Pancreas (tissue), 10 donors: ENCODE data around the gene PDE4B. TPM values are rescaled to one million over a fixed set of nuclear protein-coding genes. Genes with fewer than 3 reads are reported as not detected.
A peak's percentile ranks its signal among the peaks of the same experiment; 100 is the strongest.

Source experiments
- ATAC-seq, 4 donors: fragments of 200-7000 bp; cut with Tn5 transposase; one replicate each; pipeline versions ENCODE4 v1.8.0 to v1.9.1; 2020; ENCODE audit warnings: mild to moderate bottlenecking in 4 of 4, moderate library complexity in 4 of 4
- DNase-seq, 6 donors: peaks; one replicate each; pipeline ENCODE4 v3.0.0-alpha.2; 2020
- FAIRE-seq: peaks from 2 replicates; lab custom pipeline; 2012; peaks lifted over from hg19 to GRCh38; lab: Jason Lieb, UNC
- H3K27ac ChIP-seq, 4 donors: fragments of 200-600 bp; sonication (generic); 1 replicate in 3 of 4; 2 replicates in 1 of 4; pipeline versions ENCODE4 v1.5.0 to v1.8.0; 2020
- H3K27me3 ChIP-seq, 4 donors: fragments of 200-600 bp; one replicate each; pipeline ENCODE4 v1.8.0; 2021
- H3K36me3 ChIP-seq, 3 donors: fragments of 200-600 bp; sonication (generic) in 1 of 3; one replicate each; pipeline versions ENCODE4 v1.5.0 to v1.8.0; 2020 to 2021
- H3K4me1 ChIP-seq, 3 donors: fragments of 200-600 bp; one replicate each; pipeline ENCODE4 v1.8.0; 2021
- H3K4me3 ChIP-seq, 4 donors: fragments of 200-600 bp; sonication (generic) in 2 of 4; one replicate each; pipeline versions ENCODE4 v1.5.0 to v1.8.0; 2020 to 2021
- H3K9me3 ChIP-seq, 4 donors: fragments of 200-600 bp; one replicate each; pipeline ENCODE4 v1.8.0; 2021
- CTCF ChIP-seq, 4 donors: fragments of 200-600 bp; sonication (generic) in 3 of 4; IDR thresholded peaks; one replicate each; pipeline versions ENCODE4 v1.5.0 to v1.8.0; 2021; ENCODE audit warnings: antibody characterized with exemption in 4 of 4
- WGBS, 2 donors: extraction: QIAGEN DNeasy Blood & Tissue Kit; methylation state at CpG; one replicate each; pipeline ENCODE4 v1.1.7; 2013; 5-methylcytosine and 5-hydroxymethylcytosine counted together
- intact Hi-C, 3 donors: fragments of 100-400 bp; cut with DNase I; formaldehyde crosslinking; loops; one replicate each; pipeline versions ENCODE4 v1.11.1 to v1.14.2; 2022
- polyA plus RNA-seq, 2 donors: library from polyadenylated mRNA; stranded (reverse); fragments of 200-250 nt; gene quantifications; one replicate each; pipeline ENCODE4 v1.2.3, GENCODE V29; 2013
- total RNA-seq, 6 donors: library from RNA; stranded (reverse); fragmentation: NEBNext Ultra II Directional in 4 of 6; extraction: Animal tissue kit (Norgen Biotek cat#: 25700) in 4 of 6; gene quantifications; one replicate each; pipeline versions ENCODE4 v1.2.1 to v1.2.4, GENCODE V29; 2021 to 2023
- donor health status: healthy with polysubstance abuse.
- donor health status: DM: no; HTN: no; CAD: no; lungs with moderate emphysema.
- donor health status: DM: no; HTN: no; CAD: no.
- donor health status: control.
- donor health status: control.
- donor health status: Bipolar disorder and iron deficiency.
- donor health status: DM: yes; HTN: yes; CAD: no.
- donor health status: DM: no; HTN: no; CAD: no.
- donor health status: DM: no; HTN: no; CAD: no.
- donor health status: DM: yes; HTN: yes; CAD: no.

The PDE4B gene
- total and polyA plus RNA-seq, 8 donors: 0.23 to 3.7 (median 0.92) TPM

- no peak for FAIRE-seq
- H3K27me3 ChIP-seq: no peaks in the 10 kb centered on the region
- intact Hi-C loops: no loop called here
- H3K4me3 ChIP-seq: no peak overlapping the region
- no peaks in the 10 kb centered on the region for H3K9me3 ChIP-seq
- ATAC-seq: no peak
- H3K4me1 ChIP-seq: no peaks in the 10 kb centered on the region
- no peak for DNase-seq
- no peak for TF ChIP-seq CTCF (IDR thresholded peaks at IDR 0.05)
- no peaks in the 10 kb centered on the region for H3K36me3 ChIP-seq
- H3K27ac ChIP-seq: no peak overlapping the region
These were observed 620.0 kb downstream of the PDE4B start for GRCh38 chr1:66412704-66413103.

DNA sequence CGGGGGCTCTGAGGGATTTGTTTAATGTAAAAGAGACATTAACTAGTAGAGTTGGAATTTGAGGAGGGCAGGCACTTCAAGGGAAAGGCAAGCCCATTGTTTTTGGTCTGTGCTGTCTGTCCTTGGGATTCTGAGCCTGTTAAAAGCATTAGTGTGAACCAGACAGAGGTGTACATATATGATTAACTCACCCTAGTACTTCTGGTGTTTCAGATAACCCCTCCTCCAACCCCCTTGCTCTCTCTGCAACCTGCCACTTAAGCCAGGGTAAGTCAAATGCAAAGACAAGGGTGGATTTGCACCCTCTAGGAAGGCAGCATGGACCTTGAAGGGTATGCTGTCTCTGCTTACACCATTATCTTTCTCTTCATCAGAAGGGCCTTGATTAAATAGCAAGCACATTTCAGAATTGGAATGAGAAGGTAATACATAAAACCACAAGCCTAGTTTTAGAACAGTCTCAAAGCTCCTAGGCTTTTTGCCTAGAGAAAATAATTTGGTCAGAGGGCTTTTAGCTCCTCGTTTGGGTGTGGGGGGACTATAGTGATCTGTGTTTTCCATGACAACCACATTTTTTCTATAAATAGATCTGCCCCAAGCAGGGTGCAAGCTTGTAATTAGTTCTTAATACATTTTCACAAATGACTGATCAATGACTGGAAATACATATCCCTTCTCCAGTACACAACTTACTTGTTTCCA lies 620.6 kb downstream of the PDE4B start:
- WGBS, 2 donors: 48 to 59% methylated on average over 2 of the region's 2 CpGs
- intact Hi-C loops: no loop called here
- ATAC-seq: no peak
- no peak for FAIRE-seq
- Histone ChIP-seq H3K4me3 (no peak overlapping the region), H3K27me3 (no peaks in the 10 kb centered on the region), H3K9me3 (no peaks in the 10 kb centered on the region), H3K4me1 (no peaks in the 10 kb centered on the region), H3K27ac (no peak overlapping the region), H3K36me3 (no peaks in the 10 kb centered on the region)
- TF ChIP-seq CTCF (IDR thresholded peaks at IDR 0.05): no peak
- no peak for DNase-seq

- FAIRE-seq (no peak), ATAC-seq (no peak), DNase-seq (no peak)
- Histone ChIP-seq H3K27ac (no peak overlapping the region), H3K36me3 (no peaks in the 10 kb centered on the region), H3K4me1 (no peaks in the 10 kb centered on the region), H3K9me3 (no peaks in the 10 kb centered on the region), H3K4me3 (no peak overlapping the region), H3K27me3 (no peaks in the 10 kb centered on the region)
- WGBS, 2 donors: 54 to 67% methylated on average over 3 of the region's 3 CpGs
- no peak for TF ChIP-seq CTCF (IDR thresholded peaks at IDR 0.05)
- intact Hi-C loops: no loop called here
These were observed 621.1 kb downstream of the PDE4B start for GRCh38 chr1:66413838-66414175.

DNA sequence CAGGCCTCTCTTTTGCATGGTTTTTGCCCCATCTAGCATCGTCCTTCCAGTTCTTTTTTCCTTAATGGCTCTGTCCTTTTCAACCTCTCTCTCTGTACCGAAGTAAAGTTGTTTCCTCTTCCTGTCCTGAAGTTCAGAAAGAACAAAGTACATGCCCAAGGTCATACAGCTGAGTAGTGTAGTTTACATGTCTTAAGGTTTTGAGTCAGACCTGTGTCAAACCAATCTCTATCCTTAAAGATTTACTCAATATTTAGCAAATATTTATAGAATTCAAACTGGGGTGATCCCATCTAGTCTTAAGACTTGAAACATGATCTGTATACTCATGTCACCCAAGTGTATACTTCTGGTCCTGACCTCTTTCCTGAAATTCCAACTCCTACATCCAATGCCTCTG lies 622.6 kb downstream of the PDE4B start:
- no peaks in the 10 kb centered on the region for H3K27me3 ChIP-seq
- no peak for TF ChIP-seq CTCF (IDR thresholded peaks at IDR 0.05)
- DNase-seq (no peak), ATAC-seq (no peak), FAIRE-seq (no peak)
- H3K4me3 ChIP-seq: no peak overlapping the region
- 50 to 58% methylated on average over 2 of the region's 2 CpGs for WGBS, 2 donors
- H3K9me3 ChIP-seq: no peaks in the 10 kb centered on the region
- intact Hi-C loops: no loop called here
- H3K36me3 ChIP-seq: no peaks in the 10 kb centered on the region
- H3K4me1 ChIP-seq: no peaks in the 10 kb centered on the region
- no peak overlapping the region for H3K27ac ChIP-seq

GRCh38 chr1:66415866-66416265 lies 623.2 kb downstream of the PDE4B start:
- H3K4me1 ChIP-seq: no peaks in the 10 kb centered on the region
- no peak overlapping the region for H3K27ac ChIP-seq
- no peaks in the 10 kb centered on the region for H3K9me3 ChIP-seq
- no peaks in the 10 kb centered on the region for H3K36me3 ChIP-seq
- H3K27me3 ChIP-seq: no peaks in the 10 kb centered on the region
- 57 to 68% methylated on average over 1 of the region's 1 CpG for WGBS, 2 donors
- no peak for TF ChIP-seq CTCF (IDR thresholded peaks at IDR 0.05)
- FAIRE-seq: no peak
- H3K4me3 ChIP-seq: no peak overlapping the region
- no peak for DNase-seq
- peak in 1 of 4 donors; percentile 17 for ATAC-seq
- intact Hi-C loops: no loop called here
